A549 (cell line): Measurements from ENCODE around the gene SWAP70. TPM values are rescaled to one million over a fixed set of nuclear protein-coding genes. Genes with fewer than 3 reads are reported as not detected.

Experiments used
- ATAC-seq, 2 experiments: fragments of 200-7000 bp in 1 of 2; fragments of >200 bp in 1 of 2; cut with Nextera tagmentation in 1 of 2; cut with Tn5 transposase in 1 of 2; 3 replicates each; pipeline versions ENCODE4 v1.8.0 to v1.9.1; 2018 to 2020; ENCODE audit warnings: mild to moderate bottlenecking in 1 of 2, moderate library complexity in 1 of 2
- CTCF ChIA-PET: fragments of 300-600 bp; sonication (Branson Sonifier 250); formaldehyde crosslinking; extraction: SDS; loops from one replicate; lab custom pipeline; 2021; ENCODE audit warnings: antibody characterized with exemption, inconsistent platforms; lab: Yijun Ruan, JAX
- POLR2A ChIA-PET: fragments of 350-600 bp; formaldehyde crosslinking; extraction: SDS; loops from one replicate; lab custom pipeline; 2021; ENCODE audit warnings: antibody characterized with exemption, inconsistent platforms; lab: Yijun Ruan, JAX
- DNase-seq, 2 experiments: peaks; one replicate each; pipeline versions ENCODE4 v3.0.0 to v3.0.0-alpha.2; 2011 to 2016; ENCODE audit warnings: low read depth in 1 of 2, low spot score in 1 of 2
- FAIRE-seq: peaks from 2 replicates; lab custom pipeline; 2011; peaks lifted over from hg19 to GRCh38; lab: Jason Lieb, UNC
- H3K27ac ChIP-seq, 2 experiments: fragments of >200 bp; sonication (Bioruptor Twin); formaldehyde crosslinking; 3 replicates each; pipeline ENCODE4 v1.5.1; 2016 to 2017
- H3K4me1 ChIP-seq: fragments of >200 bp; sonication (Bioruptor Twin); formaldehyde crosslinking; 3 replicates; pipeline ENCODE4 v1.6.1; 2016
- H3K4me2 ChIP-seq: fragments of >200 bp; sonication (Bioruptor Twin); formaldehyde crosslinking; 3 replicates; pipeline ENCODE4 v1.6.1; 2016
- H3K4me3 ChIP-seq: fragments of >200 bp; sonication (Bioruptor Twin); formaldehyde crosslinking; 3 replicates; pipeline ENCODE4 v1.5.1; 2016
- H3K9me3 ChIP-seq: fragments of >200 bp; sonication (Bioruptor Twin); formaldehyde crosslinking; 3 replicates; pipeline ENCODE4 v1.6.1; 2016
- ATOH8 ChIP-seq: fragments of 250-450 bp; sonication (Bioruptor Pico); IDR thresholded peaks from 2 replicates; pipeline ENCODE4 v1.5.0; 2020; ENCODE audit warnings: low read depth, mild to moderate bottlenecking, moderate library complexity
- BCL3 ChIP-seq: fragments of >200 bp; sonication (Bioruptor Twin); formaldehyde crosslinking; IDR thresholded peaks from 3 replicates; pipeline ENCODE4 v1.6.1; 2016
- CBX2 ChIP-seq: fragments of 200-600 bp; sonication (generic); IDR thresholded peaks from 2 replicates; pipeline ENCODE4 v1.6.1; 2016; ENCODE audit warnings: low read depth, mild to moderate bottlenecking, borderline replicate concordance
- CHD4 ChIP-seq: fragments of 200-600 bp; sonication (generic); IDR thresholded peaks from 2 replicates; pipeline ENCODE4 v1.6.1; 2016; ENCODE audit warnings: antibody characterized with exemption, mild to moderate bottlenecking, borderline replicate concordance
- EHF ChIP-seq: fragments of 250-450 bp; sonication (Bioruptor Pico); IDR thresholded peaks from 2 replicates; pipeline ENCODE4 v1.5.0; 2020; ENCODE audit warnings: mild to moderate bottlenecking
- EHMT2 ChIP-seq: fragments of 200-600 bp; sonication (generic); IDR thresholded peaks from 2 replicates; pipeline ENCODE4 v1.6.1; 2016; ENCODE audit warnings: antibody characterized with exemption, low read depth, mild to moderate bottlenecking, moderate library complexity
- ESRRA ChIP-seq: fragments of 150-350 bp; IDR thresholded peaks from 2 replicates; pipeline ENCODE4 v1.6.1; 2014; ENCODE audit warnings: mild to moderate bottlenecking, low read length, borderline replicate concordance
- GATA3 ChIP-seq: IDR thresholded peaks from 2 replicates; pipeline ENCODE4 v1.6.1; 2012; ENCODE audit warnings: borderline replicate concordance
- HOXB5 ChIP-seq: fragments of 250-450 bp; sonication (Bioruptor Pico); IDR thresholded peaks from 2 replicates; pipeline ENCODE4 v1.5.0; 2020; ENCODE audit warnings: mild to moderate bottlenecking, moderate library complexity
- JUN ChIP-seq, 2 experiments: fragments of >200 bp; sonication (Bioruptor Twin); formaldehyde crosslinking; IDR thresholded peaks; 2 replicates in 1 of 2; 3 replicates in 1 of 2; pipeline ENCODE4 v1.6.1; 2016 to 2017
- JUNB ChIP-seq: fragments of >200 bp; sonication (Bioruptor Twin); formaldehyde crosslinking; IDR thresholded peaks from 2 replicates; pipeline ENCODE4 v1.6.1; 2016
- RARB ChIP-seq: fragments of 250-450 bp; sonication (Bioruptor Pico); IDR thresholded peaks from 2 replicates; pipeline ENCODE4 v1.8.0; 2021; ENCODE audit warnings: mild to moderate bottlenecking, moderate library complexity
- RNF2 ChIP-seq: fragments of 200-600 bp; sonication (generic); IDR thresholded peaks from 2 replicates; pipeline ENCODE4 v1.6.1; 2016; ENCODE audit warnings: low read depth, mild to moderate bottlenecking, antibody characterized with exemption, moderate library complexity, borderline replicate concordance
- SREBF2 ChIP-seq: fragments of 450-650 bp; IDR thresholded peaks from 2 replicates; pipeline ENCODE4 v1.6.1; 2014; ENCODE audit warnings: mild to moderate bottlenecking, moderate library complexity
- ZC3H11A ChIP-seq: fragments of 450-650 bp; IDR thresholded peaks from 2 replicates; pipeline ENCODE4 v1.6.1; 2014; ENCODE audit warnings: antibody characterized with exemption, mild to moderate bottlenecking
- ZSCAN20 ChIP-seq: fragments of 250-450 bp; sonication (Bioruptor Pico); IDR thresholded peaks from 2 replicates; pipeline ENCODE4 v1.8.0; 2022; ENCODE audit warnings: mild to moderate bottlenecking, moderate library complexity
- WGBS: methylation state at CpG from one replicate; pipeline ENCODE4 v1.1.6; 2017; ENCODE audit errors: missing lambda C conversion rate; 5-methylcytosine and 5-hydroxymethylcytosine counted together
- polyA plus RNA-seq, 4 experiments: library from polyadenylated mRNA; depleted of rRNA in 3 of 4; stranded (reverse); fragments of >200 nt; fragmentation: RNase III in 1 of 4; extraction: RNeasy Plus Mini Kit Qiagen cat#74134 plus additional on column Dnase treatment in 1 of 4; gene quantifications; 2 replicates in 3 of 4; 3 replicates in 1 of 4; pipeline ENCODE4 v1.2.3, GENCODE V29; 2011 to 2017

SWAP70 gene
- polyA plus RNA-seq, 2 of the 4 experiments (the other 2 are of a cell fraction): 24.5 to 25.5 TPM

GRCh38 chr11:9776203-9776602, 112.3 kb downstream of the SWAP70 start:
- no peak for DNase-seq
- 95% methylated on average over 1 of the region's 1 CpG for WGBS
- no peak overlapping the region for H3K4me2 ChIP-seq
- H3K9me3 ChIP-seq: no peaks in the 10 kb centered on the region
- no peak for TF ChIP-seq CHD4
- peak; percentile 21; the same call in 1 of the 2 replicates for TF ChIP-seq GATA3
- TF ChIP-seq JUNB: no peak
- ATAC-seq: no peak
- H3K4me3 ChIP-seq: no peak overlapping the region
- H3K27ac ChIP-seq: no peak overlapping the region
- no peak for FAIRE-seq
- peaks cover 31% of the 10 kb centered on the region for H3K4me1 ChIP-seq
- POLR2A ChIA-PET: interaction anchor here (0.8 kb wide), 1 partner anchor 199 kb away, joined by 3 read pairs; no protein-coding TSS in a partner anchor
- CTCF ChIA-PET: interaction anchor here (1.2 to 2.7 kb wide), 5 partner anchors 16 to 528 kb away, joined by 3 to 11 read pairs (median 5); partner anchors contain the start of gene ADM

- DNase-seq (no peak), FAIRE-seq (no peak), ATAC-seq (no peak)
- no peaks in the 10 kb centered on the region for H3K9me3 ChIP-seq
- no peak overlapping the region for H3K4me3 ChIP-seq
- TF ChIP-seq JUN (IDR thresholded peaks at IDR 0.05) (no peak), EHMT2 (no peak), RARB (CRISPR knock-in tag) (no peak)
- no peak overlapping the region for H3K4me2 ChIP-seq
- no peak overlapping the region for H3K27ac ChIP-seq
- ChIA-PET CTCF (interaction anchor here (1.2 to 2.7 kb wide), 4 partner anchors 17 to 527 kb away, joined by 3 to 11 read pairs (median 6); partner anchors contain the start of gene ADM), POLR2A (no interaction called here)
- H3K4me1 ChIP-seq: peaks cover 31% of the 10 kb centered on the region
- WGBS: 88% methylated on average over 2 of the region's 2 CpGs
Observed at GRCh38 chr11:9777066-9777465, 113.2 kb downstream of the SWAP70 start.

- TF ChIP-seq CBX2 (no peak), ESRRA (no peak), RNF2 (no peak), EHF (CRISPR knock-in tag) (no peak), HOXB5 (CRISPR knock-in tag) (no peak), ZSCAN20 (CRISPR knock-in tag) (no peak), ZC3H11A (no peak), CHD4 (no peak), SREBF2 (no peak)
- TF ChIP-seq, all 56 proteins: peak for 0
- ChIA-PET CTCF (interaction anchor here (1.4 to 2.7 kb wide), 2 partner anchors 18 to 19 kb away, joined by 5 to 11 read pairs; no protein-coding TSS in a partner anchor), POLR2A (no interaction called here)
- Histone ChIP-seq H3K4me1 (peaks cover 31% of the 10 kb centered on the region), H3K4me3 (no peak overlapping the region), H3K9me3 (no peaks in the 10 kb centered on the region), H3K4me2 (no peak overlapping the region), H3K27ac (no peak overlapping the region)
- FAIRE-seq (no peak), DNase-seq (no peak), ATAC-seq (no peak)
- 86% methylated on average over 5 of the region's 5 CpGs for WGBS
Observed at GRCh38 chr11:9777525-9777924, 113.6 kb downstream of the SWAP70 start.

GRCh38 chr11:9780929-9781328, 117.1 kb downstream of the SWAP70 start:
- 90% methylated on average over 4 of the region's 4 CpGs for WGBS
- no peak overlapping the region for H3K4me2 ChIP-seq
- H3K9me3 ChIP-seq: no peaks in the 10 kb centered on the region
- no peak for FAIRE-seq
- H3K4me1 ChIP-seq: peaks cover 8% of the 10 kb centered on the region; the same call in 2 of the 3 replicates
- CTCF ChIA-PET: interaction anchor here (1.7 kb wide), 1 partner anchor 23 kb away, joined by 5 read pairs; no protein-coding TSS in a partner anchor
- DNase-seq: no peak
- no peak for TF ChIP-seq ATOH8 (CRISPR knock-in tag)
- TF ChIP-seq HOXB5 (CRISPR knock-in tag): no peak
- TF ChIP-seq SREBF2: no peak
- no peak for TF ChIP-seq BCL3
- ATAC-seq: no peak
- no peak overlapping the region for H3K27ac ChIP-seq
- POLR2A ChIA-PET: no interaction called here
- no peak overlapping the region for H3K4me3 ChIP-seq
